GM12878 (cell line): ENCODE data around the gene CAMK2D. TPM values are rescaled to one million over a fixed set of nuclear protein-coding genes. Genes with fewer than 3 reads are reported as not detected.

Experiments used
- ASH2L ChIP-seq: fragments of 300-600, 200-600 bp; sonication (generic); IDR thresholded peaks from 2 replicates; pipeline ENCODE4 v1.6.1; 2017; ENCODE audit warnings: low read depth, mild to moderate bottlenecking, borderline replicate concordance
- BACH1 ChIP-seq: fragments of 450-650 bp; IDR thresholded peaks from 2 replicates; pipeline ENCODE4 v1.6.1; 2017; ENCODE audit warnings: mild to moderate bottlenecking, borderline replicate concordance
- CREM ChIP-seq: IDR thresholded peaks from 2 replicates; pipeline ENCODE4 v1.6.1; 2014; ENCODE audit warnings: antibody characterized with exemption, low read depth
- DPF2 ChIP-seq: fragments of 450-650 bp; IDR thresholded peaks from 2 replicates; pipeline ENCODE4 v1.6.1; 2017; ENCODE audit warnings: mild to moderate bottlenecking
- EP300 ChIP-seq, 2 experiments: fragments of 150-350 bp in 1 of 2; IDR thresholded peaks; 2 replicates each; pipeline ENCODE4 v1.6.1; 2011 to 2012; ENCODE audit warnings: low read depth in 2 of 2, low read length in 2 of 2, borderline replicate concordance in 1 of 2, improper control_type of control experiment in 1 of 2, inconsistent platforms in 1 of 2; ENCODE audit not compliant: control insufficient read depth in 1 of 2
- ESRRA ChIP-seq: IDR thresholded peaks from 2 replicates; pipeline ENCODE4 v1.6.1; 2012; ENCODE audit warnings: mild to moderate bottlenecking, low read length, improper control_type of control experiment
- HDGF ChIP-seq: fragments of 450-650 bp; IDR thresholded peaks from 2 replicates; pipeline ENCODE4 v1.6.1; 2016; ENCODE audit warnings: antibody characterized with exemption
- MTA2 ChIP-seq: fragments of 450-650 bp; IDR thresholded peaks from 2 replicates; pipeline ENCODE4 v1.6.1; 2016; ENCODE audit warnings: low read depth, mild to moderate bottlenecking, moderate library complexity
- MXI1 ChIP-seq: fragments of 150-350 bp; IDR thresholded peaks from 2 replicates; pipeline ENCODE4 v1.6.1; 2011; ENCODE audit warnings: low read depth, mild to moderate bottlenecking, inconsistent platforms, low read length, improper control_type of control experiment
- NFYB ChIP-seq: IDR thresholded peaks from 2 replicates; pipeline ENCODE4 v1.6.1; 2011; ENCODE audit warnings: low read depth, mild to moderate bottlenecking, low read length, improper control_type of control experiment, moderate library complexity; ENCODE audit not compliant: insufficient read depth
- RUNX3 ChIP-seq: IDR thresholded peaks from 2 replicates; pipeline ENCODE4 v1.6.1; 2012; ENCODE audit warnings: low read length, inconsistent platforms
- SMAD5 ChIP-seq: IDR thresholded peaks from 2 replicates; pipeline ENCODE4 v1.6.1; 2016; ENCODE audit warnings: antibody characterized with exemption, low read depth
- SPI1 ChIP-seq: IDR thresholded peaks from 2 replicates; pipeline ENCODE4 v1.6.1; 2011; ENCODE audit warnings: low read depth, mild to moderate bottlenecking, low read length, moderate library complexity, borderline replicate concordance; ENCODE audit not compliant: insufficient read depth
- TAF1 ChIP-seq: IDR thresholded peaks from 2 replicates; pipeline ENCODE4 v1.6.1; 2011; ENCODE audit warnings: mild to moderate bottlenecking, low read depth, low read length, borderline replicate concordance
- ZNF592 ChIP-seq: fragments of 450-650 bp; IDR thresholded peaks from 2 replicates; pipeline ENCODE4 v1.6.1; 2017; ENCODE audit warnings: mild to moderate bottlenecking, moderate library complexity
- polyA plus RNA-seq, 11 experiments: library from polyadenylated mRNA; depleted of rRNA in 4 of 11; unstranded in 6 of 11; stranded (reverse) in 5 of 11; fragments of >200 nt; fragmentation: Nextera tagmentation in 4 of 11; fragmentation: Illumina TruSeq in 1 of 11; extraction: Ambion mirVana in 4 of 11; extraction: Trizol in 1 of 11; gene quantifications; 1 replicate in 1 of 11; 2 replicates in 10 of 11; pipeline versions ENCODE4 v1.2.1 to v1.2.3, GENCODE V29; 2011 to 2016; ENCODE audit warnings: inconsistent platforms in 2 of 11, missing spikeins in 2 of 11, low read depth in 1 of 11
- total RNA-seq, 4 experiments: library from RNA; depleted of rRNA in 3 of 4; stranded (reverse); fragments of >200 nt in 3 of 4; fragmentation: Illumina TruSeq in 1 of 4; extraction: Trizol in 1 of 4; gene quantifications; 2 replicates each; pipeline versions ENCODE4 v1.2.1 to v1.2.3, GENCODE V29; 2013 to 2021
- TF ChIP-seq, protein P1 (sequence below): fragments of 450-650 bp; IDR thresholded peaks from 2 replicates; pipeline ENCODE4 v1.6.1; 2018; ENCODE audit warnings: borderline replicate concordance, mild to moderate bottlenecking; ENCODE audit not compliant: partially characterized antibody
- TF ChIP-seq, protein P2 (sequence below): fragments of 450-650 bp; IDR thresholded peaks from 2 replicates; pipeline ENCODE4 v1.6.1; 2017; ENCODE audit warnings: low read depth, mild to moderate bottlenecking, moderate library complexity
- TF ChIP-seq, protein P3 (sequence below): fragments of 450-650 bp; IDR thresholded peaks from 2 replicates; pipeline ENCODE4 v1.6.1; 2016; ENCODE audit warnings: mild to moderate bottlenecking

CAMK2D gene
- total and polyA plus RNA-seq, 10 of the 15 experiments (the other 5 are each of a cell fraction or from before 2014, with no cell fraction given): 6.9 to 88.5 (median 12.9) TPM

DNA sequence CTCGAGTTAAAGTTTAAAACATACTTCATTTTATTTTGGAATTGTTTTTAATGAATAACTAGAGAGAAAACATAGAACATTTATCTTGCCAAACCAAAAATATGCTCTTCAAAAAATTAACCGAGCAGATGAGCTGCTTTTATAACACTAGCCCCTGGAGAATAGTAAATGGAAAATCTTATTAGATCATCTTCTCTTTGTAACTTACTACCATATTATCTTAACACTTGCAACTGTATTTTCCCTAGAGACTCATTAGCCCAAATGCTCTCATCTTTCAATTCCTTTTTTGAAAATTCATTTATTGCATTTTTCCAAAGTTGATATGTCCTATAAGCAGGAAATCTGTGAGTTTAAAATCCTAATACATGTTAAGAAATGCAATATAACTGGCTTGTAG, 143.3 kb downstream of the CAMK2D start (continued):
- no peak for TF ChIP-seq HDGF
- no peak for TF ChIP-seq NFYB
- TF ChIP-seq ESRRA: no peak
- TF ChIP-seq ZNF592: no peak
- TF ChIP-seq SPI1: peak; percentile 56; the same call in 1 of the 2 replicates
- no peak for TF ChIP-seq SMAD5
- peak; percentile 92; the same call in 1 of the 2 replicates for TF ChIP-seq BACH1
- peak; percentile 99 for TF ChIP-seq MTA2
- no peak for TF ChIP-seq MXI1
- TF ChIP-seq, protein P1, sequence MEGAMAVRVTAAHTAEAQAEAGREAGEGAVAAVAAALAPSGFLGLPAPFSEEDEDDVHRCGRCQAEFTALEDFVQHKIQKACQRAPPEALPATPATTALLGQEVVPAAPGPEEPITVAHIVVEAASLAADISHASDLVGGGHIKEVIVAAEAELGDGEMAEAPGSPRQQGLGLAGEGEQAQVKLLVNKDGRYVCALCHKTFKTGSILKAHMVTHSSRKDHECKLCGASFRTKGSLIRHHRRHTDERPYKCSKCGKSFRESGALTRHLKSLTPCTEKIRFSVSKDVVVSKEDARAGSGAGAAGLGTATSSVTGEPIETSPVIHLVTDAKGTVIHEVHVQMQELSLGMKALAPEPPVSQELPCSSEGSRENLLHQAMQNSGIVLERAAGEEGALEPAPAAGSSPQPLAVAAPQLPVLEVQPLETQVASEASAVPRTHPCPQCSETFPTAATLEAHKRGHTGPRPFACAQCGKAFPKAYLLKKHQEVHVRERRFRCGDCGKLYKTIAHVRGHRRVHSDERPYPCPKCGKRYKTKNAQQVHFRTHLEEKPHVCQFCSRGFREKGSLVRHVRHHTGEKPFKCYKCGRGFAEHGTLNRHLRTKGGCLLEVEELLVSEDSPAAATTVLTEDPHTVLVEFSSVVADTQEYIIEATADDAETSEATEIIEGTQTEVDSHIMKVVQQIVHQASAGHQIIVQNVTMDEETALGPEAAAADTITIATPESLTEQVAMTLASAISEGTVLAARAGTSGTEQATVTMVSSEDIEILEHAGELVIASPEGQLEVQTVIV: no peak
- no peak for TF ChIP-seq ASH2L
- TF ChIP-seq TAF1: no peak
- no peak for TF ChIP-seq RUNX3
- TF ChIP-seq, protein P2, sequence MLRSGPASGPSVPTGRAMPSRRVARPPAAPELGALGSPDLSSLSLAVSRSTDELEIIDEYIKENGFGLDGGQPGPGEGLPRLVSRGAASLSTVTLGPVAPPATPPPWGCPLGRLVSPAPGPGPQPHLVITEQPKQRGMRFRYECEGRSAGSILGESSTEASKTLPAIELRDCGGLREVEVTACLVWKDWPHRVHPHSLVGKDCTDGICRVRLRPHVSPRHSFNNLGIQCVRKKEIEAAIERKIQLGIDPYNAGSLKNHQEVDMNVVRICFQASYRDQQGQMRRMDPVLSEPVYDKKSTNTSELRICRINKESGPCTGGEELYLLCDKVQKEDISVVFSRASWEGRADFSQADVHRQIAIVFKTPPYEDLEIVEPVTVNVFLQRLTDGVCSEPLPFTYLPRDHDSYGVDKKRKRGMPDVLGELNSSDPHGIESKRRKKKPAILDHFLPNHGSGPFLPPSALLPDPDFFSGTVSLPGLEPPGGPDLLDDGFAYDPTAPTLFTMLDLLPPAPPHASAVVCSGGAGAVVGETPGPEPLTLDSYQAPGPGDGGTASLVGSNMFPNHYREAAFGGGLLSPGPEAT: peak; percentile 88
- TF ChIP-seq DPF2: peak; percentile 87
- no peak for TF ChIP-seq CREM
- peak; percentile 78 to 80; a peak in 3 of 4 replicates for TF ChIP-seq EP300 (IDR thresholded peaks at IDR 0.05; ENCODE audit: borderline replicate concordance in 1 of 2, control insufficient read depth in 1 of 2, low read depth in 2 of 2, low read length in 2 of 2)
- TF ChIP-seq, protein P3, sequence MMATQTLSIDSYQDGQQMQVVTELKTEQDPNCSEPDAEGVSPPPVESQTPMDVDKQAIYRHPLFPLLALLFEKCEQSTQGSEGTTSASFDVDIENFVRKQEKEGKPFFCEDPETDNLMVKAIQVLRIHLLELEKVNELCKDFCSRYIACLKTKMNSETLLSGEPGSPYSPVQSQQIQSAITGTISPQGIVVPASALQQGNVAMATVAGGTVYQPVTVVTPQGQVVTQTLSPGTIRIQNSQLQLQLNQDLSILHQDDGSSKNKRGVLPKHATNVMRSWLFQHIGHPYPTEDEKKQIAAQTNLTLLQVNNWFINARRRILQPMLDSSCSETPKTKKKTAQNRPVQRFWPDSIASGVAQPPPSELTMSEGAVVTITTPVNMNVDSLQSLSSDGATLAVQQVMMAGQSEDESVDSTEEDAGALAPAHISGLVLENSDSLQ: no peak
